ENCODE data around the gene MESP2. TPM values are rescaled to one million over a fixed set of nuclear protein-coding genes. Genes with fewer than 3 reads are reported as not detected.
"Not testable (repeated sequence)": the region's sequence is repeated elsewhere in the genome, so short reads cannot be mapped to it uniquely, and the experiment has no call there.

Gene MESP2
- total and polyA plus RNA-seq, 8 donors, result 0.14 to 0.35 (median 0.34) TPM; not detected in 5

DNA sequence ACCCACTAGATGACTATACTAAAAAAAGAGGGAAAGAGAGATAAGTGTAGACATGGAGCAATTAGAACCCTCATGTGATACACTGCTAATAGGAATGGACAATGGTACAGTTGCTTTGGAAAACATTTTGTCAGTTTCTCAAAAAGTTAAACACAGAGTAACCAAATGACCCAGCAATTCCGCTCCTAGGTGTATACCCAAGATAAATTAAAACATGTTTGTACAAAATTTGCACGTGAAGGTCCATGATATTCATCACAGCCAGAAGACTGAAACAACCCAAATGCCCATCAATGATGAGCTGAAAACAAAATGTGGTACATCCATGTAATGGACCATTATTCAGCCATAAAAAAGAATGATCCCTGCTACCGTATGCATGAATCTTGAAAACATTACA lies 11.8 kb downstream of the MESP2 start:
- Histone ChIP-seq H3K27ac (no peak overlapping the region), H3K27me3 (no peaks in the 10 kb centered on the region), H3K4me1 (no peaks in the 10 kb centered on the region), H3K9me3 (no peaks in the 10 kb centered on the region), H3K4me3 (no peak overlapping the region), H3K36me3 (peaks cover 0 to 75% of the 10 kb centered on the region in 2 donors)
- ATAC-seq (no peak), DNase-seq (no peak)
- TF ChIP-seq, protein P1, sequence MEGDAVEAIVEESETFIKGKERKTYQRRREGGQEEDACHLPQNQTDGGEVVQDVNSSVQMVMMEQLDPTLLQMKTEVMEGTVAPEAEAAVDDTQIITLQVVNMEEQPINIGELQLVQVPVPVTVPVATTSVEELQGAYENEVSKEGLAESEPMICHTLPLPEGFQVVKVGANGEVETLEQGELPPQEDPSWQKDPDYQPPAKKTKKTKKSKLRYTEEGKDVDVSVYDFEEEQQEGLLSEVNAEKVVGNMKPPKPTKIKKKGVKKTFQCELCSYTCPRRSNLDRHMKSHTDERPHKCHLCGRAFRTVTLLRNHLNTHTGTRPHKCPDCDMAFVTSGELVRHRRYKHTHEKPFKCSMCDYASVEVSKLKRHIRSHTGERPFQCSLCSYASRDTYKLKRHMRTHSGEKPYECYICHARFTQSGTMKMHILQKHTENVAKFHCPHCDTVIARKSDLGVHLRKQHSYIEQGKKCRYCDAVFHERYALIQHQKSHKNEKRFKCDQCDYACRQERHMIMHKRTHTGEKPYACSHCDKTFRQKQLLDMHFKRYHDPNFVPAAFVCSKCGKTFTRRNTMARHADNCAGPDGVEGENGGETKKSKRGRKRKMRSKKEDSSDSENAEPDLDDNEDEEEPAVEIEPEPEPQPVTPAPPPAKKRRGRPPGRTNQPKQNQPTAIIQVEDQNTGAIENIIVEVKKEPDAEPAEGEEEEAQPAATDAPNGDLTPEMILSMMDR (IDR thresholded peaks at IDR 0.05), result no peak
- intact Hi-C loops (cut with DNase I), result no loop called here

DNA sequence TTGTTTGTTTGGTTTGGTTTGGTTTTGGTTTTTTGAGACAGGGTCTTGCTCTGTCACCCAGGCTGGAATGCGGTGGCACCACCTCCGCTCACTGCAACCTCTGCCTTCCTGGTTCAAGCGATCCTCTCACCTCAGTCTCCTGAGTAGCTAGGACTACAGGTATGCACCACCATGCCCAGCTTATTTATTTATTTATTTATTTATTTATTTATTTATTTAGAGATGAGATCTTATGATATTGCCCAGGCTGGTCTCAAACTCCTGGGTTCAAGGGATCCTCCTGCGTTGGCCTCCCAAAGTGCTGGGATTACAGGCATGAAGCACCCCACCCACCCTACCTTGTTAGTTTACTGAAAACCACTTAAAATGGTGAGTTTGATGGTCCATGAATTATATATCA lies 12.5 kb downstream of the MESP2 start:
- H3K27me3 ChIP-seq; ATAC-seq; H3K9me3 ChIP-seq; H3K4me1 ChIP-seq; H3K27ac ChIP-seq; intact Hi-C loops (cut with DNase I); DNase-seq; H3K4me3 ChIP-seq: not testable (repeated sequence)
- peaks cover 0 to 82% of the 10 kb centered on the region in 2 donors for H3K36me3 ChIP-seq

DNA sequence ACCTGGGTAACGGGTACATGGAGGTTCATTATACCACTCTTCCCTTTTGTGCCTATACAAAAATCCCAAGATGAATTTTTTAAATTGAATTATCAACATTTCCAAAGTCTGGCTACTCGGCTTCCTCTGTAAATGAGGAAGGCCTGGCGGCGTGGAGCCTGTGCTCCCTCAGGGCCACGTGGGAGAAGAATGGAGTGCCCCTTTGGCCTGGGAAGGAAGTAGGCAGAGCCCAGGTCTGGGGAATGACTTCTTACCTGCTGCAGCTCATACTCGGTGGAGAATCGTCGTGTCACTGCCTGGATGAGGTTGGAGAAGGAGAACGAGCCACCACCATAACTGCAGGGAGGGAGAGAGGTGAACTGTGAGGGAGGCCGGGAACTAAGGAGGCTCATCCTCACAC lies 14.1 kb downstream of the MESP2 start:
- intact Hi-C loops (cut with DNase I), result no loop called here
- Histone ChIP-seq H3K27me3 (no peaks in the 10 kb centered on the region), H3K9me3 (no peaks in the 10 kb centered on the region), H3K36me3 (peaks cover 0 to 82% of the 10 kb centered on the region in 2 donors), H3K27ac (no peak overlapping the region), H3K4me1 (peaks cover 0 to 3% of the 10 kb centered on the region in 2 donors), H3K4me3 (no peak overlapping the region)
- DNase-seq (no peak), ATAC-seq (no peak)
- TF ChIP-seq, protein P1 (IDR thresholded peaks at IDR 0.05), result no peak

DNA sequence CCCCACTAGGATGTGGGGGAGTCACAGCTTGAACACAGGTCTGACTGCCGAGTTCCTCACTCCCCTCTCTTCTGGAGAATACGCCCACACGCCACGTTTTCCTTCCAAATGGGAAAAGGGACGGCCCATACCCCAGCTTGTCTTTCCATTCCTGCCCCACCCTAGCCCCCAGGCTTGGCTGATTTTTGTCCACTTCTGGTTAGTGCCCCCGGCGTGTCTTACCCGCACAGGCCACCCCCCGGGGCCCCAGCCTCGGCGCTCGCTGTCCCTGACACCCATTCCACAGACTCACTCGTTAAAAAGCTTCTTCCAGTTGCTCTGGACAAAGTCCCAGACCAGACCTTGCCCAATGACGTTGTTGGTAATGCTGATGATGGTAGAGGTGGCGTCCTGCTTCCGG lies 14.5 kb downstream of the MESP2 start:
- H3K9me3 ChIP-seq, result no peaks in the 10 kb centered on the region
- no peaks in the 10 kb centered on the region for H3K27me3 ChIP-seq
- ATAC-seq (no peak), DNase-seq (no peak)
- no peak overlapping the region for H3K27ac ChIP-seq
- peaks cover 0 to 82% of the 10 kb centered on the region in 2 donors for H3K36me3 ChIP-seq
- H3K4me3 ChIP-seq, result no peak overlapping the region
- intact Hi-C loops (cut with DNase I), result no loop called here
- H3K4me1 ChIP-seq, result peaks cover 0 to 3% of the 10 kb centered on the region in 2 donors
- TF ChIP-seq, protein P1 (IDR thresholded peaks at IDR 0.05), result no peak

DNA sequence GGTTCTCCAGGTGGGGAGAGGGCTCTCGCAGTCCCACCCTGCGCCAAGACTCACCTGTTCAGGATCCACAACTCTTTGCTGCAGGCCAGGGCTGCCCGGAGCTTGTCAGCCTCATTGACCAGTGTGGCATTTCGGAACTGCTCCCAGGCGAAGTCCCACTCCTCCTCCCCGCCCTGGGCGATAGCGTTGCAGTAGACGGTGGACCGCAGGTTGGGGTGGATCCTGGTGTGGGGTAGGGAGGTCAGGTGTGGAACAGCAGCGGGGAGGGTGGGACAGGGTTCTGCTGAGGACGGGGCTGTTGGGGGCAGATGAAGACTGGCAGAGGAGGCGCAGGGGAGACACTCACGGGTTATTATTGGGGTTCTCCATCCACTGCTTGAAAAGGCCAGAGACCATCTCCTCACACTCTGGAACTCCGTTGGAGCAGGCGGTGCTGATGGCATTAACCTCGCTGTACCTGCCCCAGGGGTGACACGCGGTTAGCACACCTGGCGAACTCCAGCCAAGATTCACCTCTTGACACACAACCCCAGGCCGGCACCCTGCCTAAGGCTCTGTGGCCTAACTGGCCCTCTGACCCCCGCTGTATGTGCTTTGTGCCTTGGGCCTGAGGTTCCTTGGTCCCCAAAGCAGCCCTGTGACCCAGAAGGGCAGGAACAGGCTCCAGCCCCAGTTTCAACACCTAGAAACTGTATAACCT lies 16.1 kb downstream of the MESP2 start:
- Histone ChIP-seq H3K4me1 (peaks cover 0 to 3% of the 10 kb centered on the region in 2 donors), H3K27me3 (no peaks in the 10 kb centered on the region), H3K4me3 (no peak overlapping the region), H3K27ac (no peak overlapping the region), H3K36me3 (peaks cover 0 to 88% of the 10 kb centered on the region in 2 donors), H3K9me3 (no peaks in the 10 kb centered on the region)
- ATAC-seq (no peak), DNase-seq (no peak)
- TF ChIP-seq, protein P1 (IDR thresholded peaks at IDR 0.05), result no peak
- intact Hi-C loops (cut with DNase I), result no loop called here

Measured in left lung (tissue), 10 donors.